GM12878 (cell line): ENCODE results near the gene CACNA1I. TPM values are rescaled to one million over a fixed set of nuclear protein-coding genes. Genes with fewer than 3 reads are reported as not detected.

Source experiments
- ATAC-seq: fragments of 200-7000 bp; cut with Tn5 transposase; 3 replicates; pipeline ENCODE4 v1.9.1; 2020; ENCODE audit warnings: mild to moderate bottlenecking, moderate library complexity
- BruUV-seq: library from RNA; stranded (reverse); fragments of 400-500 nt; replicated peaks from 2 replicates; lab custom pipeline; 2021; lab: Mats Ljungman, UMichigan
- CTCF ChIA-PET: fragments of 300-600 bp; sonication (Branson Sonifier 250); formaldehyde crosslinking; extraction: SDS; loops from one replicate; lab custom pipeline; 2021; ENCODE audit warnings: inconsistent platforms; lab: Yijun Ruan, JAX
- POLR2A ChIA-PET: fragments of 350-600 bp; formaldehyde crosslinking; extraction: SDS; loops from one replicate; lab custom pipeline; 2021; ENCODE audit warnings: inconsistent platforms; lab: Charles Lee
- RAD21 ChIA-PET: fragments of 300-600 bp; sonication (Branson Sonifier 250); formaldehyde crosslinking; loops from one replicate; lab custom pipeline; 2023; ENCODE audit warnings: antibody characterized with exemption; ENCODE audit not compliant: unreplicated experiment; lab: Charles Lee
- SMC1A ChIA-PET: fragments of 300-600 bp; sonication (Branson Sonifier 250); formaldehyde crosslinking; loops from one replicate; lab custom pipeline; 2023; ENCODE audit not compliant: unreplicated experiment, uncharacterized antibody; lab: Charles Lee
- DNase-seq: peaks from one replicate; pipeline ENCODE4 v3.0.0-alpha.2; 2011; ENCODE audit warnings: low read depth, low spot score
- FAIRE-seq: peaks from 3 replicates; lab custom pipeline; 2011; peaks lifted over from hg19 to GRCh38; lab: Jason Lieb, UNC
- H2AFZ ChIP-seq: 2 replicates; pipeline ENCODE4 v1.6.0; 2011; ENCODE audit warnings: low read depth, low read length, control low read depth; ENCODE audit not compliant: control insufficient read depth
- H3K27ac ChIP-seq: 2 replicates; pipeline ENCODE4 v1.5.1; 2011; ENCODE audit warnings: control low read depth; ENCODE audit not compliant: control insufficient read depth, insufficient read depth
- H3K27me3 ChIP-seq, 2 experiments: replicated peaks in 1 of 2; 2 replicates each; pipeline versions ENCODE4 v1.6.0 to v1.6.1; 2011; ENCODE audit warnings: low read length in 1 of 2; ENCODE audit not compliant: control insufficient read depth in 2 of 2, insufficient read depth in 2 of 2
- H3K36me3 ChIP-seq, 2 experiments: 2 replicates each; pipeline ENCODE4 v1.5.1; 2011; ENCODE audit warnings: low read length in 1 of 2; ENCODE audit not compliant: control insufficient read depth in 2 of 2, insufficient read depth in 2 of 2
- H3K4me1 ChIP-seq: 2 replicates; pipeline ENCODE4 v1.6.1; 2011; ENCODE audit warnings: mild to moderate bottlenecking, low read length, moderate library complexity, mixed read lengths; ENCODE audit not compliant: control insufficient read depth, insufficient read depth
- H3K4me2 ChIP-seq: 2 replicates; pipeline ENCODE4 v1.6.0; 2011; ENCODE audit warnings: control low read depth; ENCODE audit not compliant: control insufficient read depth, insufficient read depth
- H3K4me3 ChIP-seq: fragments of 200-600 bp; sonication (generic); 2 replicates; pipeline ENCODE4 v1.5.1; 2016
- H3K79me2 ChIP-seq: 2 replicates; pipeline ENCODE4 v1.6.0; 2011; ENCODE audit warnings: low read length; ENCODE audit not compliant: control insufficient read depth, insufficient read depth
- H3K9ac ChIP-seq: 2 replicates; pipeline ENCODE4 v1.8.0; 2011; ENCODE audit warnings: low read length, control low read depth, mixed read lengths; ENCODE audit not compliant: control insufficient read depth, insufficient read depth
- H3K9me3 ChIP-seq: replicated peaks from 3 replicates; pipeline ENCODE4 v1.5.1; 2011; ENCODE audit warnings: mild to moderate bottlenecking, low read length; ENCODE audit not compliant: control insufficient read depth, insufficient read depth
- H4K20me1 ChIP-seq: 2 replicates; pipeline ENCODE4 v1.6.0; 2011; ENCODE audit not compliant: control insufficient read depth, insufficient read depth
- ASH2L ChIP-seq: fragments of 300-600, 200-600 bp; sonication (generic); IDR thresholded peaks from 2 replicates; pipeline ENCODE4 v1.6.1; 2017; ENCODE audit warnings: low read depth, mild to moderate bottlenecking, borderline replicate concordance
- BACH1 ChIP-seq: fragments of 450-650 bp; IDR thresholded peaks from 2 replicates; pipeline ENCODE4 v1.6.1; 2017; ENCODE audit warnings: mild to moderate bottlenecking, borderline replicate concordance
- BCL3 ChIP-seq: IDR thresholded peaks from 2 replicates; pipeline ENCODE4 v1.6.1; 2011; ENCODE audit warnings: borderline replicate concordance, low read depth, mild to moderate bottlenecking, moderate library complexity, low read length; ENCODE audit not compliant: insufficient read depth, poor library complexity, severe bottlenecking
- ETV6 ChIP-seq, 2 experiments: fragments of 450-650 bp in 1 of 2; IDR thresholded peaks in 1 of 2; conservative IDR thresholded peaks in 1 of 2; 2 replicates each; pipeline ENCODE4 v1.6.1; 2014; ENCODE audit warnings: antibody characterized with exemption in 1 of 2, borderline replicate concordance in 1 of 2, low read depth in 1 of 2, mild to moderate bottlenecking in 1 of 2, moderate library complexity in 1 of 2
- MLLT1 ChIP-seq: fragments of 450-650 bp; IDR thresholded peaks from 2 replicates; pipeline ENCODE4 v1.6.1; 2016; ENCODE audit warnings: mild to moderate bottlenecking
- PKNOX1 ChIP-seq: fragments of 450-650 bp; IDR thresholded peaks from 2 replicates; pipeline ENCODE4 v1.6.1; 2016; ENCODE audit warnings: mild to moderate bottlenecking
- POLR2AphosphoS2 ChIP-seq: IDR thresholded peaks from 2 replicates; pipeline ENCODE4 v1.6.1; 2011; ENCODE audit warnings: low read depth, mild to moderate bottlenecking, low read length, improper control_type of control experiment, moderate library complexity
- RELA ChIP-seq: fragments of 450-650 bp; IDR thresholded peaks from 2 replicates; pipeline ENCODE4 v1.8.0; 2014; ENCODE audit warnings: borderline replicate concordance; ENCODE audit not compliant: partially characterized antibody
- SREBF1 ChIP-seq: IDR thresholded peaks from 2 replicates; pipeline ENCODE4 v1.6.1; 2012; ENCODE audit warnings: mild to moderate bottlenecking, low read length
- TAF1 ChIP-seq: IDR thresholded peaks from 2 replicates; pipeline ENCODE4 v1.6.1; 2011; ENCODE audit warnings: mild to moderate bottlenecking, low read depth, low read length, borderline replicate concordance
- USF1 ChIP-seq: IDR thresholded peaks from 2 replicates; pipeline ENCODE4 v1.6.1; 2011; ENCODE audit warnings: borderline replicate concordance, low read depth, mild to moderate bottlenecking, moderate library complexity, mixed read lengths, low read length; ENCODE audit not compliant: insufficient read depth; ENCODE audit errors: extremely low read length
- ZBTB40 ChIP-seq: fragments of 450-650 bp; IDR thresholded peaks from 2 replicates; pipeline ENCODE4 v1.6.1; 2016; ENCODE audit warnings: mild to moderate bottlenecking, moderate library complexity, borderline replicate concordance
- ZNF207 ChIP-seq: fragments of 450-650 bp; IDR thresholded peaks from 2 replicates; pipeline ENCODE4 v1.6.1; 2014; ENCODE audit warnings: antibody characterized with exemption, mild to moderate bottlenecking, borderline replicate concordance
- ZNF217 ChIP-seq: fragments of 450-650 bp; IDR thresholded peaks from 2 replicates; pipeline ENCODE4 v1.6.1; 2017; ENCODE audit warnings: antibody characterized with exemption, mild to moderate bottlenecking
- ZSCAN29 ChIP-seq: fragments of 450-650 bp; IDR thresholded peaks from 2 replicates; pipeline ENCODE4 v1.6.1; 2017; ENCODE audit warnings: mild to moderate bottlenecking, moderate library complexity
- WGBS: methylation state at CpG from one replicate; pipeline ENCODE4 v1.1.6; 2016; ENCODE audit warnings: low lambda C conversion rate; ENCODE audit not compliant: insufficient replicate concordance, insufficient coverage; ENCODE audit errors: missing lambda C conversion rate; 5-methylcytosine and 5-hydroxymethylcytosine counted together
- in situ Hi-C: fragments of 300-500 bp; cut with MboI; formaldehyde crosslinking; loops from 9 replicates; pipeline ENCODE4 v1.14.3; 2018; ENCODE audit warnings: mixed read lengths
- intact Hi-C: fragments of 100-400 bp; cut with micrococcal nuclease; formaldehyde crosslinking; loops from one replicate; pipeline ENCODE4 v1.14.2; 2022; ENCODE audit not compliant: unreplicated experiment
- polyA plus RNA-seq, 11 experiments: library from polyadenylated mRNA; depleted of rRNA in 4 of 11; unstranded in 6 of 11; stranded (reverse) in 5 of 11; fragments of >200 nt; fragmentation: Nextera tagmentation in 4 of 11; fragmentation: Illumina TruSeq in 1 of 11; extraction: Ambion mirVana in 4 of 11; extraction: Trizol in 1 of 11; gene quantifications; 1 replicate in 1 of 11; 2 replicates in 10 of 11; pipeline versions ENCODE4 v1.2.1 to v1.2.3, GENCODE V29; 2011 to 2016; ENCODE audit warnings: inconsistent platforms in 2 of 11, missing spikeins in 2 of 11, low read depth in 1 of 11
- total RNA-seq, 4 experiments: library from RNA; depleted of rRNA in 3 of 4; stranded (reverse); fragments of >200 nt in 3 of 4; fragmentation: Illumina TruSeq in 1 of 4; extraction: Trizol in 1 of 4; gene quantifications; 2 replicates each; pipeline versions ENCODE4 v1.2.1 to v1.2.3, GENCODE V29; 2013 to 2021

Gene CACNA1I
- total and polyA plus RNA-seq, 10 of the 15 experiments (the other 5 are each of a cell fraction or from before 2014, with no cell fraction given), result 0.01 to 0.03 TPM; not detected in 8

- Histone ChIP-seq H4K20me1 (no peaks in the 10 kb centered on the region), H3K4me1 (no peaks in the 10 kb centered on the region), H3K36me3 (no peaks in the 10 kb centered on the region), H3K9me3 (no peaks in the 10 kb centered on the region), H2AFZ (no peak overlapping the region), H3K4me3 (no peak overlapping the region), H3K27me3 (peaks cover 1 to 2% of the 10 kb centered on the region in 2 experiments; a peak in 2 of 4 replicates), H3K9ac (no peak overlapping the region), H3K79me2 (no peaks in the 10 kb centered on the region), H3K27ac (no peak overlapping the region), H3K4me2 (no peak overlapping the region)
- intact Hi-C loops, result no loop called here
- DNase-seq, result no peak
- ATAC-seq, result no peak
- RAD21 ChIA-PET, result no interaction called here
- POLR2A ChIA-PET, result interaction anchor here (0.5 kb wide), 1 partner anchor 94 kb away, joined by 4 read pairs; no protein-coding TSS in a partner anchor
- SMC1A ChIA-PET, result no interaction called here
- no peak for FAIRE-seq
- BruUV-seq, result no TSS peak
- 50% methylated on average over 2 of the region's 2 CpGs for WGBS
- in situ Hi-C loops, result no loop called here
- CTCF ChIA-PET, result interaction anchor here (0.6 kb wide), 1 partner anchor 462 kb away, joined by 3 read pairs; no protein-coding TSS in a partner anchor
- no peak for TF ChIP-seq ZSCAN29
- TF ChIP-seq USF1, result no peak
- no peak for TF ChIP-seq MLLT1
- no peak for TF ChIP-seq POLR2AphosphoS2
- no peak for TF ChIP-seq ASH2L
- no peak for TF ChIP-seq ZNF217
- no peak for TF ChIP-seq PKNOX1
- TF ChIP-seq BCL3, result no peak
- TF ChIP-seq SREBF1, result no peak
- TF ChIP-seq ZBTB40, result no peak
- TF ChIP-seq BACH1, result no peak
- TF ChIP-seq ETV6 (conservative IDR thresholded peaks at IDR 0.05 in 1 of 2, IDR thresholded peaks at IDR 0.05 in 1 of 2; ENCODE audit: borderline replicate concordance in 1 of 2, low read depth in 1 of 2), result no peak
- TF ChIP-seq TAF1, result no peak
- TF ChIP-seq RELA, result no peak
- no peak for TF ChIP-seq ZNF207
Observed at GRCh38 chr22:39733191-39733590, 162.6 kb downstream of the CACNA1I start.
